ENCODE results near the gene ZFHX3. TPM values are rescaled to one million over a fixed set of nuclear protein-coding genes. Genes with fewer than 3 reads are reported as not detected.

The ZFHX3 gene
- total and polyA plus RNA-seq, 4 donors = 1.5 to 5.9 (median 3.0) TPM

- H3K9me3 ChIP-seq (ENCODE audit: control insufficient read depth in 4 of 4, low read length in 3 of 4) = no peaks in the 10 kb centered on the region
- H3K4me3 ChIP-seq (ENCODE audit: low read depth in 1 of 3, low read length in 3 of 3) = no peak overlapping the region
- no peaks in the 10 kb centered on the region for H3K27me3 ChIP-seq (ENCODE audit: control insufficient read depth in 4 of 4, insufficient read depth in 4 of 4, low read length in 3 of 4)
- no peak overlapping the region for H3K9ac ChIP-seq (ENCODE audit: low read depth in 1 of 2, low read length in 2 of 2)
- no peak for TF ChIP-seq RXRA (IDR thresholded peaks at IDR 0.05)
- TF ChIP-seq HNF4A (conservative IDR thresholded peaks at IDR 0.05) = no peak
- no peak for TF ChIP-seq GABPA (IDR thresholded peaks at IDR 0.05 in 1 of 2, conservative IDR thresholded peaks at IDR 0.05 in 1 of 2)
- no peak for TF ChIP-seq SP1 (IDR thresholded peaks at IDR 0.05)
- no peak for TF ChIP-seq RAD21 (IDR thresholded peaks at IDR 0.05)
- no peak for TF ChIP-seq JUND (IDR thresholded peaks at IDR 0.05)
- no peak for TF ChIP-seq FOXA2 (IDR thresholded peaks at IDR 0.05)
- no peak for TF ChIP-seq EGR1 (IDR thresholded peaks at IDR 0.05; ENCODE audit: low read depth in 2 of 2)
- no peak for TF ChIP-seq TAF1 (conservative IDR thresholded peaks at IDR 0.05)
- no peak for TF ChIP-seq NR2F2 (IDR thresholded peaks at IDR 0.05)
- TF ChIP-seq ZBTB33 (IDR thresholded peaks at IDR 0.05) = no peak
- no peak for TF ChIP-seq ATF3 (IDR thresholded peaks at IDR 0.05)
- no peak for TF ChIP-seq FOXA1 (IDR thresholded peaks at IDR 0.05)
- TF ChIP-seq MAX (IDR thresholded peaks at IDR 0.05) = no peak
- H3K27ac ChIP-seq (ENCODE audit: low read depth in 1 of 2, low read length in 2 of 2) = no peak overlapping the region
- DNase-seq (ENCODE audit: low spot score) = no peak
- H3K36me3 ChIP-seq (ENCODE audit: control insufficient read depth in 4 of 4, insufficient read depth in 3 of 4, low read depth in 1 of 4, low read length in 3 of 4) = peaks cover 2 to 34% (median 7%) of the 10 kb centered on the region in 4 donors
- H3K4me1 ChIP-seq (ENCODE audit: control insufficient read depth in 4 of 4, insufficient read depth in 4 of 4, low read length in 3 of 4) = peaks cover 0 to 4% (median under 1%) of the 10 kb centered on the region in 4 donors
- WGBS = 96% methylated on average over 15 of the region's 15 CpGs
These were observed 158.0 kb downstream of the ZFHX3 start for GRCh38 chr16:72889616-72890582.

- TF ChIP-seq SP1 (IDR thresholded peaks at IDR 0.05) = no peak
- Histone ChIP-seq H3K27ac (ENCODE audit: low read depth in 1 of 2, low read length in 2 of 2) (no peak overlapping the region), H3K36me3 (ENCODE audit: control insufficient read depth in 4 of 4, insufficient read depth in 3 of 4, low read depth in 1 of 4, low read length in 3 of 4) (peaks cover 2 to 39% (median 7%) of the 10 kb centered on the region in 4 donors), H3K9ac (ENCODE audit: low read depth in 1 of 2, low read length in 2 of 2) (no peak overlapping the region), H3K27me3 (ENCODE audit: control insufficient read depth in 4 of 4, insufficient read depth in 4 of 4, low read length in 3 of 4) (no peaks in the 10 kb centered on the region), H3K4me3 (ENCODE audit: low read depth in 1 of 3, low read length in 3 of 3) (no peak overlapping the region), H3K9me3 (ENCODE audit: control insufficient read depth in 4 of 4, low read length in 3 of 4) (no peaks in the 10 kb centered on the region), H3K4me1 (ENCODE audit: control insufficient read depth in 4 of 4, insufficient read depth in 4 of 4, low read length in 3 of 4) (peaks cover 0 to 4% (median under 1%) of the 10 kb centered on the region in 4 donors)
- DNase-seq (ENCODE audit: low spot score) = no peak
- 83% methylated on average over 14 of the region's 14 CpGs for WGBS
These were observed 160.4 kb downstream of the ZFHX3 start for GRCh38 chr16:72887537-72887936.

- Histone ChIP-seq H3K4me3 (ENCODE audit: low read depth in 1 of 3, low read length in 3 of 3) (no peak overlapping the region), H3K4me1 (ENCODE audit: control insufficient read depth in 4 of 4, insufficient read depth in 4 of 4, low read length in 3 of 4) (peaks cover 0 to 4% (median under 1%) of the 10 kb centered on the region in 4 donors), H3K27me3 (ENCODE audit: control insufficient read depth in 4 of 4, insufficient read depth in 4 of 4, low read length in 3 of 4) (no peaks in the 10 kb centered on the region), H3K9me3 (ENCODE audit: control insufficient read depth in 4 of 4, low read length in 3 of 4) (no peaks in the 10 kb centered on the region), H3K9ac (ENCODE audit: low read depth in 1 of 2, low read length in 2 of 2) (no peak overlapping the region), H3K36me3 (ENCODE audit: control insufficient read depth in 4 of 4, insufficient read depth in 3 of 4, low read depth in 1 of 4, low read length in 3 of 4) (peaks cover 2 to 39% (median 7%) of the 10 kb centered on the region in 4 donors), H3K27ac (ENCODE audit: low read depth in 1 of 2, low read length in 2 of 2) (no peak overlapping the region)
- DNase-seq (ENCODE audit: low spot score) = no peak
- WGBS = 95% methylated on average over 9 of the region's 9 CpGs
- TF ChIP-seq FOXA1 (IDR thresholded peaks at IDR 0.05) (no peak), FOXA2 (IDR thresholded peaks at IDR 0.05) (no peak), MAX (IDR thresholded peaks at IDR 0.05) (no peak), TAF1 (conservative IDR thresholded peaks at IDR 0.05) (no peak), EGR1 (IDR thresholded peaks at IDR 0.05; ENCODE audit: low read depth in 2 of 2) (no peak), JUND (IDR thresholded peaks at IDR 0.05) (no peak), YY1 (IDR thresholded peaks at IDR 0.05) (no peak), RAD21 (IDR thresholded peaks at IDR 0.05) (no peak)
These were observed 161.5 kb downstream of the ZFHX3 start for GRCh38 chr16:72886346-72886974.

Data from liver (tissue), 9 donors.